T-cell (primary cell): ENCODE data around the gene TMEM184B. TPM values are rescaled to one million over a fixed set of nuclear protein-coding genes. Genes with fewer than 3 reads are reported as not detected.

ENCODE experiments used
- ATAC-seq, 4 experiments: fragments of 200-7000 bp in 3 of 4; fragments of 150-1000 bp in 1 of 4; cut with Tn5 transposase; replicated peaks in 1 of 4; 1 replicate in 3 of 4; 2 replicates in 1 of 4; pipeline ENCODE4 v1.10.0; 2021; ENCODE audit warnings: moderate library complexity in 3 of 4, mild to moderate bottlenecking in 2 of 4, moderate number of reproducible peaks in 1 of 4
- CTCF ChIA-PET, 2 donors: fragments of 300-600 bp; sonication (Branson Sonifier 250); formaldehyde crosslinking; loops; one replicate each; lab custom pipeline; 2022; ENCODE audit warnings: antibody characterized with exemption in 2 of 2; lab: Charles Lee
- POLR2A ChIA-PET, 2 donors: fragments of 300-600 bp; sonication (Branson Sonifier 250); formaldehyde crosslinking; loops; one replicate each; lab custom pipeline; 2022; ENCODE audit warnings: antibody characterized with exemption in 2 of 2; lab: Charles Lee
- DNase-seq, 35 experiments: peaks; one replicate each; pipeline versions ENCODE4 v3.0.0 to v3.0.0-alpha.2; 2013 to 2023
- H3K27ac ChIP-seq: one replicate; pipeline ENCODE4 v1.5.1; 2013; ENCODE audit warnings: low read length
- H3K27me3 ChIP-seq, 2 experiments: replicated peaks in 1 of 2; 1 replicate in 1 of 2; 2 replicates in 1 of 2; pipeline versions ENCODE4 v1.6.1 to v1.7.0; 2013; ENCODE audit warnings: low read length in 1 of 2, mixed read lengths in 1 of 2; ENCODE audit not compliant: control insufficient read depth in 2 of 2, insufficient read depth in 2 of 2; ENCODE audit errors: extremely low read depth in 1 of 2
- H3K36me3 ChIP-seq, 2 donors: 1 replicate in 1 of 2; 2 replicates in 1 of 2; pipeline versions ENCODE4 v1.6.1 to v1.7.0; 2013; ENCODE audit warnings: low read length in 1 of 2; ENCODE audit not compliant: control insufficient read depth in 2 of 2, insufficient read depth in 1 of 2; ENCODE audit errors: extremely low read depth in 1 of 2
- H3K4me1 ChIP-seq, 2 experiments: 1 replicate in 1 of 2; 2 replicates in 1 of 2; pipeline versions ENCODE4 v1.6.1 to v1.7.0; 2013; ENCODE audit warnings: low read length in 2 of 2, mixed read lengths in 1 of 2; ENCODE audit not compliant: insufficient read depth in 2 of 2, control insufficient read depth in 1 of 2; ENCODE audit errors: extremely low read depth in 1 of 2
- H3K4me3 ChIP-seq, 2 donors: 1 replicate in 1 of 2; 2 replicates in 1 of 2; pipeline versions ENCODE4 v1.5.1 to v1.7.0; 2013; ENCODE audit warnings: mild to moderate bottlenecking in 2 of 2, low read length in 1 of 2, moderate library complexity in 1 of 2; ENCODE audit not compliant: control insufficient read depth in 1 of 2; ENCODE audit errors: extremely low read depth in 1 of 2
- H3K9me3 ChIP-seq: 2 replicates; pipeline ENCODE4 v1.7.0; 2013
- H3K27ac Mint-ChIP-seq, 2 donors: one replicate each; pipeline ENCODE4 v1.8.0; 2020 to 2021; ENCODE audit warnings: mild to moderate bottlenecking in 2 of 2, mixed read lengths in 2 of 2
- H3K27me3 Mint-ChIP-seq, 2 donors: one replicate each; pipeline ENCODE4 v1.8.0; 2021 to 2022; ENCODE audit warnings: mixed read lengths in 2 of 2
- H3K36me3 Mint-ChIP-seq: one replicate; pipeline ENCODE4 v1.8.0; 2021; ENCODE audit warnings: mixed read lengths
- H3K4me1 Mint-ChIP-seq, 3 donors: one replicate each; pipeline ENCODE4 v1.8.0; 2020 to 2022; ENCODE audit warnings: mixed read lengths in 3 of 3, mild to moderate bottlenecking in 1 of 3
- H3K4me3 Mint-ChIP-seq, 3 donors: one replicate each; pipeline ENCODE4 v1.8.0; 2020 to 2022; ENCODE audit warnings: mild to moderate bottlenecking in 3 of 3, mixed read lengths in 3 of 3, moderate library complexity in 3 of 3
- H3K9me3 Mint-ChIP-seq, 3 donors: one replicate each; pipeline ENCODE4 v1.8.0; 2020 to 2022; ENCODE audit warnings: mixed read lengths in 3 of 3
- WGBS: methylation state at CpG from one replicate; pipeline ENCODE4 v1.1.5; 2013; ENCODE audit warnings: missing lambda C conversion rate; ENCODE audit not compliant: insufficient coverage; 5-methylcytosine and 5-hydroxymethylcytosine counted together
- total RNA-seq, 35 experiments: library from RNA in 6 of 35; stranded (reverse) in 6 of 35; fragments of 120-200 nt in 1 of 35; gene quantifications; one replicate each; pipeline versions ENCODE4 v1.2.1 to v1.2.4 and lab custom pipeline; 2013 to 2026

TMEM184B gene
- total RNA-seq, 5 donors from 2014 or later (not counting 1 experiment from before 2014, with no cell fraction given), result 30.8 to 41.3 (median 35.8) TPM

DNA sequence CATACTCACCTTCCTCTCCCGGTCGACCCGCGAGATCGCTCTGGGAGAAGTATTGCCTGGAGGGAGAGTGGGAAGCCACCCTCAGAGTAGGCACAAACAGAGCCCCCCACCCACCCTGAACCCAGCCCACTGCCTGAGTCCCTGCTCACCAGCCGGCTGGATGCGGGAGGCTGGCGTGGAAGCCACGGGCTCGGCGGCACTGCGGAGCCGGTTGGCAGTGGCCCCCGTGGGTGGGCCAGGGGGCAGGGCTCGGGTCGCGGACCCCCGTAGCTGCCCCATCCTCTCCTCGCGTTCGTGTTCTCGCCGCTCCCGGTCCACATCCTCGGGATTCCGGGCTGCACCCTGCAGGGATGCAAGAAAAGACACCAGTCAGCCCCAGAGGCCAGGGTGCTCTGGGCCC is 21.4 kb upstream of the TMEM184B start:
- no peak overlapping the region for H3K4me3 Mint-ChIP-seq
- H3K27me3 ChIP-seq, result no peaks in the 10 kb centered on the region
- DNase-seq (no peak), ATAC-seq (no peak)
- POLR2A ChIA-PET, result no interaction called here
- no peaks in the 10 kb centered on the region for H3K9me3 ChIP-seq
- no peak overlapping the region for H3K27ac Mint-ChIP-seq
- H3K36me3 Mint-ChIP-seq, result peaks cover 17% of the 10 kb centered on the region
- no peaks in the 10 kb centered on the region for H3K4me1 Mint-ChIP-seq
- CTCF ChIA-PET, result no interaction called here
- WGBS, result 95% methylated on average over 20 of the region's 26 CpGs
- H3K27ac ChIP-seq, result no peak overlapping the region
- H3K36me3 ChIP-seq, result peaks cover 17 to 61% of the 10 kb centered on the region in 2 donors
- H3K9me3 Mint-ChIP-seq, result no peaks in the 10 kb centered on the region
- H3K27me3 Mint-ChIP-seq, result no peaks in the 10 kb centered on the region
- no peaks in the 10 kb centered on the region for H3K4me1 ChIP-seq
- H3K4me3 ChIP-seq, result no peak overlapping the region

DNA sequence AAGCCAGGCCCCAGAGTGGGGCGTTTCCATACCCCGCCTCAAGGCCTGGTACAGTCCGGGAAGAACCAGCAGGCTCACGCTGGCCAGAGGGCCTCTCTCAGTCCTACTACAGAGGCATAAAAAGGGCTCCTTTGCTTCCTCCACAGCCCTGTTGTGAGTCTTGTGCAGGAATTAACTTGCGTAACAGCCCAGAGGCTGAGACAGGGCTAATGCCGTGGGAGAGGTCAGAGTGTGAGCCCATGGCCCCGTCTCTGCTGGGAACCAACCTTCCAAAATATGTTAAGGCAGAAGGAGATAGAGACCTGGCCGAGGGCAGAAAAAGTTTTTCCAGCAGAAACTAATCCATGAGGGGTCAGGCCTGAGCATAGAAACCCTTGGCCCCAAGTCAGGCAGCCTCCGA is 19.9 kb upstream of the TMEM184B start:
- ATAC-seq (no peak), DNase-seq (no peak)
- ChIA-PET CTCF (no interaction called here), POLR2A (interaction anchor here in 1 of 2 donors (0.7 kb wide), 1 partner anchor 13 kb away, joined by 3 read pairs; no protein-coding TSS in a partner anchor)
- Mint-ChIP-seq H3K36me3 (peaks cover 9% of the 10 kb centered on the region), H3K4me3 (no peak overlapping the region), H3K4me1 (no peaks in the 10 kb centered on the region), H3K9me3 (no peaks in the 10 kb centered on the region), H3K27me3 (no peaks in the 10 kb centered on the region), H3K27ac (no peak overlapping the region)
- no peak overlapping the region for H3K27ac ChIP-seq
- whole genome bisulfite sequencing, result 98% methylated on average over 4 of the region's 9 CpGs
- H3K4me1 ChIP-seq, result no peaks in the 10 kb centered on the region
- H3K9me3 ChIP-seq, result no peaks in the 10 kb centered on the region
- H3K27me3 ChIP-seq, result no peaks in the 10 kb centered on the region
- H3K36me3 ChIP-seq, result peaks cover 17 to 47% of the 10 kb centered on the region in 2 donors
- H3K4me3 ChIP-seq, result no peak overlapping the region

DNA sequence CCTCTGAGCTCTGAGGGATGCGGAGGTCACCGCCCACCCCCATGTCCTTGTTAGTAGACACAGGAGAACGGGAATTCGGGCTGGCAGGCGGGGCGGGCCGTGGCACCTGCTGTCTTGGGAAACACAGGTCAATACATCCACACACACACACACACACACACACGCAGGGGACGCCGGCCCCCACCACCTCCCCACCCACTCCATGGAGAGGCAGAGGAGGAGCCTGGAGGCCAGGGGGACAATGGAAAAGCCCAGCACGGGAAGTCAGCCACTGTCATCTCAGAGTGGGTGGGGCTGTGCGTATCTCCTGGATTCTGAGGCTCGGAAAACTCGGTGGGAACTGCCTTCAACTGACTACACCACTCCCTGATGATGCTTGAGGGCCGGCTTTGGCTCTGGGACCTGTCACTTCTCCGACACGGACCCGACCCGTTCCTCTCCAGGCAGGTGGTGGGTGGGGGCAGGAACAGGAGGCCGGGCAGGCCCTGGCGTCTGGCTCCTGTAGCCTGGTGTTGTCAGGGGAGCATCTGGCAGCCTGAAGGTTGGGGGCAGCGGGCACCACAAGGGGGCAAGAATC is 18.5 kb upstream of the TMEM184B start:
- peaks cover 17 to 34% of the 10 kb centered on the region in 2 donors for H3K36me3 ChIP-seq
- DNase-seq (no peak), ATAC-seq (peak in 1 of 4 experiments; percentile 35)
- no peaks in the 10 kb centered on the region for H3K27me3 ChIP-seq
- H3K27ac ChIP-seq, result no peak overlapping the region
- Mint-ChIP-seq H3K4me1 (no peaks in the 10 kb centered on the region), H3K27me3 (no peaks in the 10 kb centered on the region), H3K36me3 (peaks cover 3% of the 10 kb centered on the region), H3K4me3 (no peak overlapping the region), H3K27ac (peak overlapping the region in 1 of 2 donors; percentile 6), H3K9me3 (no peaks in the 10 kb centered on the region)
- CTCF ChIA-PET, result no interaction called here
- no peak overlapping the region for H3K4me3 ChIP-seq
- WGBS, result 92% methylated on average over 7 of the region's 22 CpGs
- H3K9me3 ChIP-seq, result no peaks in the 10 kb centered on the region
- no peaks in the 10 kb centered on the region for H3K4me1 ChIP-seq
- POLR2A ChIA-PET, result no interaction called here

DNA sequence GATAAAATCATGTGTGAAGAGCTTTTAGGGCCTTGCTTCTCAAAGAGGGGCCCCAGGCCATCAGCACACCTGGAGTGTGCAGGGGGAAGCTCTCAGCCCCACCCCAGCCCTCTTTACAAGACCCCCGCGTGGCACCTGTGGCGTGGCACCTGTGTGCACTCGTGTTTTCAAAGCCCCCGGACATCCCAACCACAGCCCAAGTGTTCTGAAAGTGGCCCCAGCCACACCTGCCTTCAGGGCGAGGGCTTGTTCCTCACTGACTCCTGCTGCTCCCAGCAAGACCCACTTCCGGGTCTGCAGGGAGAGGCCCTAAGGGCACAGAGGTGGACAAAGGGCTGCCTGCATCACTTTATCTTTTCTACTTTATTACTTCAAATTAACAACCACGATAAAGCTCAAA is 17.5 kb upstream of the TMEM184B start:
- H3K27me3 Mint-ChIP-seq, result no peaks in the 10 kb centered on the region
- H3K36me3 Mint-ChIP-seq, result peaks cover 3% of the 10 kb centered on the region
- Histone ChIP-seq H3K4me1 (no peaks in the 10 kb centered on the region), H3K4me3 (no peak overlapping the region), H3K27me3 (no peaks in the 10 kb centered on the region), H3K36me3 (peaks cover 10 to 26% of the 10 kb centered on the region in 2 donors), H3K27ac (no peak overlapping the region), H3K9me3 (no peaks in the 10 kb centered on the region)
- ATAC-seq (no peak), DNase-seq (no peak)
- H3K27ac Mint-ChIP-seq, result no peak overlapping the region
- ChIA-PET POLR2A (interaction anchor here (0.6 to 0.7 kb wide), 4 partner anchors 23 to 682 kb away, joined by 3 to 14 read pairs (median 4); no protein-coding TSS in a partner anchor), CTCF (no interaction called here)
- H3K4me3 Mint-ChIP-seq, result no peak overlapping the region
- no peaks in the 10 kb centered on the region for H3K9me3 Mint-ChIP-seq
- WGBS, result 55% methylated on average over 4 of the region's 8 CpGs
- no peaks in the 10 kb centered on the region for H3K4me1 Mint-ChIP-seq

DNA sequence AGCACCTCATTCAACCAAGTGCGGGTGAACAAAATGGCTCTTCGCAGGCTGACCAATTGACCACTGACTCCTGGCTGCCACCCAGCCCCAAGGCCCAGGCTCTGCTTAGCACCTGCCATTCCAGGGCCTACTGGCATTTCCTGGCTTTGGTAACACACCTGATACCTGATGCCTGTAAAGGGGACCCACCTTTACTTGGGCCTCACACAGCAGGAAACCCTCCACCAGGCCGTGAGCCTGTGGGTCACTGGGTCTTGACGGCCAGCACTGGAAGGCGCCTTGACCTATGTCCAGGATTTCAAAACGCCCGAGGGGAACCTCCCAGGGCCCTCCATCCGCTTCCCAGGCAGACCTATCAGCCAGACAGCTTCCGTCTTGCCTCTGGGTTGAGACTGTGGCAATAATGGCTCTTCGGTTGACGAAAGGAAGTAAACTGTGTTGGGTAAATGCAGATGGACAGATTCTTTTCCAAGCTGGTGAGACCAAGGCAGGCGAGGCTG is 16.8 kb upstream of the TMEM184B start:
- DNase-seq (no peak), ATAC-seq (no peak)
- Mint-ChIP-seq H3K36me3 (peaks cover 3% of the 10 kb centered on the region), H3K9me3 (no peaks in the 10 kb centered on the region), H3K27ac (no peak overlapping the region), H3K27me3 (no peaks in the 10 kb centered on the region), H3K4me3 (no peak overlapping the region), H3K4me1 (no peaks in the 10 kb centered on the region)
- Histone ChIP-seq H3K36me3 (peaks cover 10 to 24% of the 10 kb centered on the region in 2 donors), H3K27me3 (no peaks in the 10 kb centered on the region), H3K4me3 (no peak overlapping the region), H3K9me3 (no peaks in the 10 kb centered on the region), H3K27ac (no peak overlapping the region), H3K4me1 (no peaks in the 10 kb centered on the region)
- ChIA-PET POLR2A (interaction anchor here in 1 of 2 donors (0.6 kb wide), 1 partner anchor 99 kb away, joined by 3 read pairs; no protein-coding TSS in a partner anchor), CTCF (no interaction called here)
- 100% methylated on average over 11 of the region's 12 CpGs for WGBS

DNA sequence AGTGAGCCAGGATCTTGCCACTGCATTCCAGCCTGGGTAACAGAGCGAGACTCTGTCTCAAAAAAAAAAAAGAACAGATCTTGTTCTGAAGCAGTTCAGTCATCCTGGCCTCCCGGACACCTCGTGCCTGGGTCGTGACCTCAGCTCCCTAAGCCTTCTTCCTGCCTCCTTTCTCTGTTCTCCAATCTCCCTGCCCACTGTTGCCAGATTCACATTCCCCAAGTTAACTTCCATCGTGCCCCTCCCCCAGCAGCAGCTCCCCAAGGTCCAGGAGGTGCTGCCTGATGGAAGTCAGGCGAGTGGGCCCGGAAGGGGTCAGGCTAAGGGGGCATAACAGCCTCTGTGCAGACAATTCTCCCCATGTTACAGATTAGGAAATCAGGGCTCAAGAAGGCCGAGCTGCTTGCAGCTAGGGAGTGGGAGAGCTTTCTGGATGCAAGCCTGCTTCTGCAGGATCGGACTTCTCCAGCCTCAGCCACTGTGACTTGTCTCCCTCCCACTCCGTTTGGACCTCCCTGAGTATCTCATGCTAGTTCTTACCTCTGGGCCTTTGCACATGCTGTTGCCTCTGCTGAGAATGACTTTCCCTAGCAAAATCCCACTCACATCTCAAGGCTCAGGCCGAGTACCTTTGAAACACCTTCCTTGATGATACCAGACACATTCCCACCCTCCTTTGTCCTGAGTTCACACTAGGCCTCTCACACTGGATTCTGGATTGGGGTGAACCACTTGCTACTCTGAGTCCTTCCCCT is 14.3 kb upstream of the TMEM184B start:
- no peak overlapping the region for H3K27ac Mint-ChIP-seq
- DNase-seq (no peak), ATAC-seq (no peak)
- Histone ChIP-seq H3K36me3 (peaks cover 4 to 7% of the 10 kb centered on the region in 2 donors), H3K27me3 (peaks cover 0 to 3% of the 10 kb centered on the region in 2 experiments), H3K27ac (no peak overlapping the region), H3K4me3 (no peak overlapping the region), H3K9me3 (no peaks in the 10 kb centered on the region), H3K4me1 (no peaks in the 10 kb centered on the region)
- WGBS, result 93% methylated on average over 7 of the region's 11 CpGs
- no peaks in the 10 kb centered on the region for H3K27me3 Mint-ChIP-seq
- CTCF ChIA-PET, result interaction anchor here in 1 of 2 donors (0.5 kb wide), 1 partner anchor 1246 kb away, joined by 3 read pairs; no protein-coding TSS in a partner anchor
- peaks cover 3% of the 10 kb centered on the region for H3K36me3 Mint-ChIP-seq
- H3K4me1 Mint-ChIP-seq, result no peaks in the 10 kb centered on the region
- POLR2A ChIA-PET, result no interaction called here
- H3K9me3 Mint-ChIP-seq, result no peaks in the 10 kb centered on the region
- H3K4me3 Mint-ChIP-seq, result no peak overlapping the region
